HepG2 (cell line): Measurements from ENCODE around the gene CDK5RAP1. TPM values are rescaled to one million over a fixed set of nuclear protein-coding genes. Genes with fewer than 3 reads are reported as not detected.

Experiments
- ATF7-NPFF ChIP-seq: sonication (generic); formaldehyde crosslinking; IDR thresholded peaks from 2 replicates; pipeline ENCODE4 v1.8.1; 2023; ENCODE audit warnings: mild to moderate bottlenecking, low read depth, missing genetic modification reagents, moderate library complexity
- CC2D1A ChIP-seq: sonication (generic); formaldehyde crosslinking; IDR thresholded peaks from 2 replicates; pipeline ENCODE4 v1.8.1; 2023; ENCODE audit warnings: mild to moderate bottlenecking, missing genetic modification reagents
- CEBPB ChIP-seq: IDR thresholded peaks from 2 replicates; pipeline ENCODE4 v1.6.1; 2011; ENCODE audit warnings: low read depth, low read length, improper control_type of control experiment, borderline replicate concordance
- CEBPG ChIP-seq: IDR thresholded peaks from 2 replicates; pipeline ENCODE4 v1.6.1; 2016
- FOXP1 ChIP-seq, 2 experiments: fragments of 450-650 bp in 1 of 2; IDR thresholded peaks; 2 replicates each; pipeline ENCODE4 v1.6.1; 2017 to 2018; ENCODE audit warnings: antibody characterized with exemption in 1 of 2
- GFI1 ChIP-seq: sonication (generic); formaldehyde crosslinking; IDR thresholded peaks from 2 replicates; pipeline ENCODE4 v1.5.0; 2020; ENCODE audit warnings: missing genetic modification reagents, mild to moderate bottlenecking, borderline replicate concordance
- HMG20B ChIP-seq: conservative IDR thresholded peaks from 2 replicates; pipeline ENCODE4 v1.6.1; 2016; ENCODE audit warnings: missing genetic modification reagents, missing compliant biosample characterization
- IRF2 ChIP-seq: IDR thresholded peaks from 2 replicates; pipeline ENCODE4 v1.6.1; 2018; ENCODE audit warnings: missing genetic modification reagents, missing compliant biosample characterization
- MAF1 ChIP-seq: sonication (generic); formaldehyde crosslinking; IDR thresholded peaks from 2 replicates; pipeline ENCODE4 v1.5.0; 2020; ENCODE audit warnings: missing genetic modification reagents, borderline replicate concordance
- MIXL1 ChIP-seq: IDR thresholded peaks from 2 replicates; pipeline ENCODE4 v1.6.1; 2016
- MLXIP ChIP-seq: sonication (generic); formaldehyde crosslinking; IDR thresholded peaks from 2 replicates; pipeline ENCODE4 v1.9.0; 2021; ENCODE audit warnings: missing genetic modification reagents, borderline replicate concordance
- NBN ChIP-seq: fragments of 450-650 bp; conservative IDR thresholded peaks from 2 replicates; pipeline ENCODE4 v1.6.1; 2017
- PBX3 ChIP-seq: sonication (generic); formaldehyde crosslinking; IDR thresholded peaks from 2 replicates; pipeline ENCODE4 v1.8.1; 2023; ENCODE audit warnings: missing genetic modification reagents, inconsistent platforms, borderline replicate concordance
- RARG ChIP-seq: sonication (generic); formaldehyde crosslinking; IDR thresholded peaks from 2 replicates; pipeline ENCODE4 v1.4.0; 2020; ENCODE audit warnings: low read depth, mild to moderate bottlenecking, missing genetic modification reagents
- SRSF9 ChIP-seq: fragments of 200-400 bp; formaldehyde crosslinking; IDR thresholded peaks from 2 replicates; pipeline ENCODE4 v1.6.1; 2018; ENCODE audit warnings: borderline replicate concordance, mild to moderate bottlenecking, low read depth, low read length; ENCODE audit not compliant: insufficient read depth, poor library complexity, severe bottlenecking
- TGIF2 ChIP-seq: IDR thresholded peaks from 2 replicates; pipeline ENCODE4 v1.6.1; 2016; ENCODE audit warnings: control low read depth, missing compliant biosample characterization
- ZBTB37 ChIP-seq: sonication (generic); formaldehyde crosslinking; IDR thresholded peaks from 2 replicates; pipeline ENCODE4 v1.4.0; 2020; ENCODE audit warnings: mild to moderate bottlenecking, missing genetic modification reagents
- ZBTB44 ChIP-seq: sonication (generic); formaldehyde crosslinking; IDR thresholded peaks from 2 replicates; pipeline ENCODE4 v1.4.0; 2020; ENCODE audit warnings: missing genetic modification reagents
- ZNF317 ChIP-seq: sonication (generic); formaldehyde crosslinking; IDR thresholded peaks from 2 replicates; pipeline ENCODE4 v1.5.0; 2020; ENCODE audit warnings: mild to moderate bottlenecking, missing genetic modification reagents
- ZNF383 ChIP-seq: sonication (generic); formaldehyde crosslinking; IDR thresholded peaks from 2 replicates; pipeline ENCODE4 v1.4.0; 2020; ENCODE audit warnings: missing genetic modification reagents, mild to moderate bottlenecking, borderline replicate concordance
- ZNF414 ChIP-seq: sonication (generic); formaldehyde crosslinking; IDR thresholded peaks from 2 replicates; pipeline ENCODE4 v1.5.0; 2020; ENCODE audit warnings: missing genetic modification reagents
- polyA plus RNA-seq, 8 experiments: library from polyadenylated mRNA; depleted of rRNA in 3 of 8; stranded (reverse) in 7 of 8; unstranded in 1 of 8; fragments of >200 nt; fragmentation: Illumina TruSeq in 4 of 8; extraction: Trizol in 4 of 8; gene quantifications; 2 replicates each; pipeline versions ENCODE4 v1.2.1 to v1.2.3, GENCODE V29; 2011 to 2016; ENCODE audit warnings: low read depth in 4 of 8, missing spikeins in 1 of 8, mixed read lengths in 1 of 8; ENCODE audit not compliant: insufficient read depth in 1 of 8
- total RNA-seq, 5 experiments: library from RNA; depleted of rRNA; stranded (reverse); fragments of >200 nt; fragmentation: Illumina TruSeq; extraction: Trizol; gene quantifications; 2 replicates each; pipeline ENCODE4 v1.2.3, GENCODE V29; 2016; ENCODE audit warnings: low read depth in 1 of 5

The CDK5RAP1 gene
- total and polyA plus RNA-seq, 2 of the 13 experiments (the other 11 are each of a cell fraction or from before 2014, with no cell fraction given), result 53.6 to 98.2 TPM

- TF ChIP-seq MAF1 (CRISPR knock-in tag), result no peak
- TF ChIP-seq CEBPB, result no peak
- peak; percentile 33; the same call in 1 of the 2 replicates for TF ChIP-seq CEBPG (CRISPR knock-in tag)
- TF ChIP-seq PBX3 (CRISPR knock-in tag), result no peak
- no peak for TF ChIP-seq ATF7-NPFF
- TF ChIP-seq ZNF383 (CRISPR knock-in tag), result peak; percentile 60
- no peak for TF ChIP-seq TGIF2 (CRISPR knock-in tag)
- TF ChIP-seq ZNF414 (CRISPR knock-in tag), result no peak; the same call in 1 of the 2 replicates
- TF ChIP-seq CC2D1A (CRISPR knock-in tag), result 0 out of 2 replicates have a peak, but pooled peaks have one; percentile 17
- 0 out of 2 replicates have a peak, but pooled peaks have one; percentile 5 for TF ChIP-seq RARG
- no peak for TF ChIP-seq HMG20B
- TF ChIP-seq MIXL1 (CRISPR knock-in tag), result no peak
- no peak for TF ChIP-seq FOXP1 (IDR thresholded peaks at IDR 0.05)
- TF ChIP-seq FOXP1 (CRISPR knock-in tag; IDR thresholded peaks at IDR 0.05), result no peak
- TF ChIP-seq NBN, result no peak
- TF ChIP-seq IRF2 (CRISPR knock-in tag), result no peak
- TF ChIP-seq ZBTB44 (CRISPR knock-in tag), result peak; percentile 15; the same call in 1 of the 2 replicates
- peak; percentile 8; the same call in 1 of the 2 replicates for TF ChIP-seq GFI1 (CRISPR knock-in tag)
- TF ChIP-seq MLXIP, result no peak
- 0 out of 2 replicates have a peak, but pooled peaks have one; percentile 14 for TF ChIP-seq ZBTB37
- no peak for TF ChIP-seq SRSF9
- TF ChIP-seq ZNF317 (CRISPR knock-in tag), result peak; percentile 9; the same call in 1 of the 2 replicates
Measured at GRCh38 chr20:33400812-33401183, 521 bp downstream of the CDK5RAP1 start (continued).
